ENCODE measurements around the gene RASSF5. TPM values are rescaled to one million over a fixed set of nuclear protein-coding genes. Genes with fewer than 3 reads are reported as not detected.
"Not testable (repeated sequence)": the region's sequence is repeated elsewhere in the genome, so short reads cannot be mapped to it uniquely, and the experiment has no call there.

Gene RASSF5
- total and polyA plus RNA-seq, 2 donors = 8.9 to 10.7 TPM

- DNase-seq (ENCODE audit: extremely low spot score) = no peak
- H3K4me1 ChIP-seq (ENCODE audit: insufficient read depth) = peaks cover 1% of the 10 kb centered on the region
- 39% methylated on average over 11 of the region's 11 CpGs for WGBS
These were observed 68.0 kb downstream of the RASSF5 start for GRCh38 chr1:206575165-206575893.

GRCh38 chr1:206575894-206576737 lies 68.8 kb downstream of the RASSF5 start:
- 89% methylated on average over 3 of the region's 3 CpGs for WGBS
- H3K36me3 ChIP-seq (ENCODE audit: insufficient read depth) = no peaks in the 10 kb centered on the region
- no peak overlapping the region for H3K27ac ChIP-seq (ENCODE audit: low read depth)
- H3K4me1 ChIP-seq (ENCODE audit: insufficient read depth) = peaks cover 1% of the 10 kb centered on the region
- no peak overlapping the region for H3K4me3 ChIP-seq (ENCODE audit: low read depth, low read length)
- no peak for DNase-seq (ENCODE audit: extremely low spot score)

More at GRCh38 chr1:206575165-206575893, 68.0 kb downstream of the RASSF5 start:
- H3K27ac ChIP-seq (ENCODE audit: low read depth) = no peak overlapping the region
- no peak overlapping the region for H3K4me3 ChIP-seq (ENCODE audit: low read depth, low read length)
- H3K36me3 ChIP-seq (ENCODE audit: insufficient read depth) = no peaks in the 10 kb centered on the region

GRCh38 chr1:206577626-206578025 lies 70.3 kb downstream of the RASSF5 start:
- Histone ChIP-seq H3K4me1 (ENCODE audit: insufficient read depth) (peaks cover 1% of the 10 kb centered on the region), H3K36me3 (ENCODE audit: insufficient read depth) (no peaks in the 10 kb centered on the region), H3K4me3 (ENCODE audit: low read depth, low read length) (no peak overlapping the region), H3K27ac (ENCODE audit: low read depth) (no peak overlapping the region)
- WGBS = 79% methylated on average over 4 of the region's 4 CpGs
- DNase-seq (ENCODE audit: extremely low spot score) = no peak

- DNase-seq (ENCODE audit: extremely low spot score) = no peak
- Histone ChIP-seq H3K4me3 (ENCODE audit: low read depth, low read length) (no peak overlapping the region), H3K27ac (ENCODE audit: low read depth) (no peak overlapping the region), H3K36me3 (ENCODE audit: insufficient read depth) (no peaks in the 10 kb centered on the region), H3K4me1 (ENCODE audit: insufficient read depth) (no peaks in the 10 kb centered on the region)
- WGBS = 77% methylated on average over 10 of the region's 10 CpGs
These were observed 71.0 kb downstream of the RASSF5 start for GRCh38 chr1:206578068-206578977.

GRCh38 chr1:206578978-206579374 lies 71.6 kb downstream of the RASSF5 start:
- DNase-seq (ENCODE audit: extremely low spot score) = no peak
- Histone ChIP-seq H3K4me1 (ENCODE audit: insufficient read depth) (no peaks in the 10 kb centered on the region), H3K27ac (ENCODE audit: low read depth) (no peak overlapping the region), H3K4me3 (ENCODE audit: low read depth, low read length) (no peak overlapping the region), H3K36me3 (ENCODE audit: insufficient read depth) (no peaks in the 10 kb centered on the region)
- 87% methylated on average over 4 of the region's 4 CpGs for WGBS

GRCh38 chr1:206579747-206580437 lies 72.6 kb downstream of the RASSF5 start:
- Histone ChIP-seq H3K4me3 (ENCODE audit: low read depth, low read length) (no peak overlapping the region), H3K36me3 (ENCODE audit: insufficient read depth) (no peaks in the 10 kb centered on the region), H3K4me1 (ENCODE audit: insufficient read depth) (no peaks in the 10 kb centered on the region), H3K27ac (ENCODE audit: low read depth) (no peak overlapping the region)
- no peak for DNase-seq (ENCODE audit: extremely low spot score)
- WGBS = 76% methylated on average over 11 of the region's 11 CpGs

- no peak overlapping the region for H3K27ac ChIP-seq (ENCODE audit: low read depth)
- no peaks in the 10 kb centered on the region for H3K36me3 ChIP-seq (ENCODE audit: insufficient read depth)
- WGBS = 93% methylated on average over 8 of the region's 8 CpGs
- no peak overlapping the region for H3K4me3 ChIP-seq (ENCODE audit: low read depth, low read length)
- H3K4me1 ChIP-seq (ENCODE audit: insufficient read depth) = no peaks in the 10 kb centered on the region
- no peak for DNase-seq (ENCODE audit: extremely low spot score)
These were observed 73.2 kb downstream of the RASSF5 start for GRCh38 chr1:206580438-206581113.

- 96% methylated on average over 7 of the region's 7 CpGs for WGBS
- not testable (repeated sequence) for H3K36me3 ChIP-seq (ENCODE audit: insufficient read depth)
These were observed 73.8 kb downstream of the RASSF5 start for GRCh38 chr1:206581114-206581497.

GRCh38 chr1:206581571-206581981 lies 74.2 kb downstream of the RASSF5 start:
- Histone ChIP-seq H3K36me3 (ENCODE audit: insufficient read depth) (no peaks in the 10 kb centered on the region), H3K4me1 (ENCODE audit: insufficient read depth) (no peaks in the 10 kb centered on the region), H3K4me3 (ENCODE audit: low read depth, low read length) (no peak overlapping the region), H3K27ac (ENCODE audit: low read depth) (no peak overlapping the region)
- WGBS = 73% methylated on average over 10 of the region's 10 CpGs
- no peak for DNase-seq (ENCODE audit: extremely low spot score)

More at GRCh38 chr1:206581114-206581497, 73.8 kb downstream of the RASSF5 start:
- H3K4me3 ChIP-seq (ENCODE audit: low read depth, low read length); H3K4me1 ChIP-seq (ENCODE audit: insufficient read depth); DNase-seq (ENCODE audit: extremely low spot score); H3K27ac ChIP-seq (ENCODE audit: low read depth): not testable (repeated sequence)

GRCh38 chr1:206582537-206582936 lies 75.2 kb downstream of the RASSF5 start:
- Histone ChIP-seq H3K4me3 (ENCODE audit: low read depth, low read length) (no peak overlapping the region), H3K27ac (ENCODE audit: low read depth) (no peak overlapping the region), H3K4me1 (ENCODE audit: insufficient read depth) (no peaks in the 10 kb centered on the region), H3K36me3 (ENCODE audit: insufficient read depth) (no peaks in the 10 kb centered on the region)
- WGBS = 87% methylated on average over 5 of the region's 5 CpGs
- DNase-seq (ENCODE audit: extremely low spot score) = no peak

- H3K4me1 ChIP-seq (ENCODE audit: insufficient read depth) = no peaks in the 10 kb centered on the region
- DNase-seq (ENCODE audit: extremely low spot score) = no peak
- H3K27ac ChIP-seq (ENCODE audit: low read depth) = no peak overlapping the region
- WGBS = 76% methylated on average over 18 of the region's 18 CpGs
- no peaks in the 10 kb centered on the region for H3K36me3 ChIP-seq (ENCODE audit: insufficient read depth)
- H3K4me3 ChIP-seq (ENCODE audit: low read depth, low read length) = no peak overlapping the region
These were observed 75.8 kb downstream of the RASSF5 start for GRCh38 chr1:206582971-206583706.

Data from urinary bladder (tissue), 4 donors.